Erythroblast (primary cell): ENCODE measurements around the gene THSD4.

Experiments
- GATA1 ChIP-seq: IDR thresholded peaks from 2 replicates; pipeline ENCODE4 v1.6.1; 2011; ENCODE audit warnings: low read depth, mild to moderate bottlenecking, control low read depth, low read length, moderate library complexity
- POLR2A ChIP-seq: IDR thresholded peaks from 2 replicates; pipeline ENCODE4 v1.6.1; 2011; ENCODE audit warnings: mild to moderate bottlenecking, low read length

DNA sequence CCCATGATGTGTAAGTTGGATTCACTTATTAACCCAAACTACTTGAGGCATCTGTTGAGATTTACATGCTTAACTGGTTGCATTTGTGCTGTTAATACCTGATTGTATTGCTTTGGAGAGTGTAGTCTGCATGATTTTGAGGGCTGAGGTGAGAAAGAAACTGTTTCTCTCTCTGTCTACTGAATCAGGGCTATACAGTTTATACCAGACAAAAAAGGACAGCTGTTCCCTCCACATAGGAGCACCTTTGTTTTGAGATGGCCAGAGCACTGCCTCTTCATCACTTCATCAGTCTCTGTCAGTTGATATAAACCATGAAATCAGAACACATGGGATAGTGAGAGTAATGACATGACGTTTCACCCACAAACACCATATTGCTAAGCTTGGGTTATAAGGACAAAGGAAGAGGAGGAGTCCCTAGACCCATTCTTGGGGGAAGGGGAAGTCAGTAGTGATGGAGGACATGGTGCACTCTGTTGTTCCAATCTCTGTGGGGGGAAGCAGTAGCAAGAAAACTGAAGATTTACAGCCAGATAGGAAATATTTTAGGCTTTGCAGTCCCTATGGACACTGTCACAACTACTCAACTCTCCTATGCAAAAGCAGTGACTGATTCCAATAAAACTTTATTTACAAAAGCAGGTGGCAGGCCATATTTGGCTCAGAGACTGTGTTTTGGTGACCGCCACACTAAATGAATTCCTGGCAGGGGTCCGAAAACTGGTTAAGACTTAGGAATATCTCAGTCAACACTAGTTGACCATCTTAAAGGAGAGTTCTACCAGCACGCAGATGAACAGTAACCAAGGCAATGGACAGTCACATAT, 571.2 kb downstream of the THSD4 start:
- no peak for TF ChIP-seq POLR2A
- TF ChIP-seq GATA1, result no peak
